Bone marrow (tissue), 2 donors: ENCODE measurements around the gene DGKG.

ENCODE experiments used
- DNase-seq, 2 donors: peaks; one replicate each; lab custom pipeline; 2025; lab: John Stamatoyannopoulos, UW

DGKG gene

GRCh38 chr3:186273586-186273985, 88.4 kb downstream of the DGKG start:
- DNase-seq, result no peak

GRCh38 chr3:186270701-186271100, 91.3 kb downstream of the DGKG start:
- no peak for DNase-seq

GRCh38 chr3:186268616-186269448, 93.2 kb downstream of the DGKG start:
- no peak for DNase-seq

- no peak for DNase-seq
Measured at GRCh38 chr3:186267758-186268157, 94.3 kb downstream of the DGKG start.

GRCh38 chr3:186264608-186265400, 97.2 kb downstream of the DGKG start:
- DNase-seq, result no peak

GRCh38 chr3:186261638-186262037, 100.4 kb downstream of the DGKG start:
- no peak for DNase-seq

- DNase-seq, result no peak
Measured at GRCh38 chr3:186260726-186261125, 101.3 kb downstream of the DGKG start.

GRCh38 chr3:186259612-186260383, 102.2 kb downstream of the DGKG start:
- DNase-seq, result peak; percentile 23 to 66

- no peak for DNase-seq
Measured at GRCh38 chr3:186258968-186259367, 103.1 kb downstream of the DGKG start.

GRCh38 chr3:186257866-186258265, 104.2 kb downstream of the DGKG start:
- no peak for DNase-seq

- no peak for DNase-seq
Measured at GRCh38 chr3:186255703-186256331, 106.2 kb downstream of the DGKG start.

GRCh38 chr3:186254676-186255650, 107.1 kb downstream of the DGKG start:
- peak; percentile 15 to 95 for DNase-seq

- no peak for DNase-seq
Measured at GRCh38 chr3:186251948-186252619, 110.0 kb downstream of the DGKG start.

GRCh38 chr3:186248850-186249249, 113.2 kb downstream of the DGKG start:
- no peak for DNase-seq

- DNase-seq, result no peak
Measured at GRCh38 chr3:186247821-186248814, 113.9 kb downstream of the DGKG start.

GRCh38 chr3:186246941-186247340, 115.1 kb downstream of the DGKG start:
- no peak for DNase-seq

- no peak for DNase-seq
Measured at GRCh38 chr3:186244016-186244415, 118.0 kb downstream of the DGKG start.

GRCh38 chr3:186241910-186242821, 119.9 kb downstream of the DGKG start:
- DNase-seq, result peak; percentile 13 to 83
